HepG2 (cell line): ENCODE data around the gene ATP6V0E2. TPM values are rescaled to one million over a fixed set of nuclear protein-coding genes. Genes with fewer than 3 reads are reported as not detected.
A peak's percentile ranks its signal among the peaks of the same experiment; 100 is the strongest.

ENCODE experiments used
- ARID4A ChIP-seq: sonication (generic); formaldehyde crosslinking; IDR thresholded peaks from 2 replicates; pipeline ENCODE4 v1.5.0; 2020; ENCODE audit warnings: mild to moderate bottlenecking, missing genetic modification reagents, borderline replicate concordance
- BATF2 ChIP-seq: sonication (generic); formaldehyde crosslinking; IDR thresholded peaks from 2 replicates; pipeline ENCODE4 v1.8.0; 2022; ENCODE audit warnings: mild to moderate bottlenecking, missing genetic modification reagents, moderate library complexity
- HMG20B ChIP-seq: conservative IDR thresholded peaks from 2 replicates; pipeline ENCODE4 v1.6.1; 2016; ENCODE audit warnings: missing genetic modification reagents, missing compliant biosample characterization
- KIAA2018 ChIP-seq: sonication (generic); formaldehyde crosslinking; IDR thresholded peaks from 2 replicates; pipeline ENCODE4 v1.5.0; 2020; ENCODE audit warnings: mild to moderate bottlenecking, missing genetic modification reagents, borderline replicate concordance
- MXD3 ChIP-seq: IDR thresholded peaks from 2 replicates; pipeline ENCODE4 v1.6.1; 2016; ENCODE audit warnings: mild to moderate bottlenecking, missing biosample characterization, missing genetic modification reagents
- NFE2 ChIP-seq: sonication (generic); formaldehyde crosslinking; IDR thresholded peaks from 2 replicates; pipeline ENCODE4 v1.4.0; 2020; ENCODE audit warnings: missing genetic modification reagents
- SATB2 ChIP-seq: sonication (generic); formaldehyde crosslinking; IDR thresholded peaks from 2 replicates; pipeline ENCODE4 v1.5.0; 2020; ENCODE audit warnings: missing genetic modification reagents
- THYN1 ChIP-seq: sonication (generic); formaldehyde crosslinking; IDR thresholded peaks from 2 replicates; pipeline ENCODE4 v1.8.1; 2023; ENCODE audit warnings: low read depth, mild to moderate bottlenecking, moderate library complexity, missing genetic modification reagents, borderline replicate concordance
- ZBTB39 ChIP-seq: sonication (generic); formaldehyde crosslinking; IDR thresholded peaks from 2 replicates; pipeline ENCODE4 v1.5.0; 2020; ENCODE audit warnings: missing genetic modification reagents
- ZNF580 ChIP-seq: IDR thresholded peaks from 2 replicates; pipeline ENCODE4 v1.6.1; 2016; ENCODE audit warnings: low read depth, borderline replicate concordance
- ZSCAN30 ChIP-seq: sonication (generic); formaldehyde crosslinking; IDR thresholded peaks from 2 replicates; pipeline ENCODE4 v1.5.0; 2020; ENCODE audit warnings: mild to moderate bottlenecking, missing genetic modification reagents
- polyA plus RNA-seq, 8 experiments: library from polyadenylated mRNA; depleted of rRNA in 3 of 8; stranded (reverse) in 7 of 8; unstranded in 1 of 8; fragments of >200 nt; fragmentation: Illumina TruSeq in 4 of 8; extraction: Trizol in 4 of 8; gene quantifications; 2 replicates each; pipeline versions ENCODE4 v1.2.1 to v1.2.3, GENCODE V29; 2011 to 2016; ENCODE audit warnings: low read depth in 4 of 8, missing spikeins in 1 of 8, mixed read lengths in 1 of 8; ENCODE audit not compliant: insufficient read depth in 1 of 8
- total RNA-seq, 5 experiments: library from RNA; depleted of rRNA; stranded (reverse); fragments of >200 nt; fragmentation: Illumina TruSeq; extraction: Trizol; gene quantifications; 2 replicates each; pipeline ENCODE4 v1.2.3, GENCODE V29; 2016; ENCODE audit warnings: low read depth in 1 of 5

ATP6V0E2 gene
- total and polyA plus RNA-seq, 2 of the 13 experiments (the other 11 are each of a cell fraction or from before 2014, with no cell fraction given): 36.8 to 203 TPM

- TF ChIP-seq ARID4A (peak; percentile 90; the same call in 1 of the 2 replicates), ZBTB39 (CRISPR knock-in tag) (no peak), ZSCAN30 (CRISPR knock-in tag) (no peak), BATF2 (CRISPR knock-in tag) (no peak), HMG20B (CRISPR knock-in tag) (no peak), THYN1 (CRISPR knock-in tag) (no peak), MXD3 (CRISPR knock-in tag) (peak; percentile 91; the same call in 1 of the 2 replicates), KIAA2018 (CRISPR knock-in tag) (no peak), ZNF580 (CRISPR knock-in tag) (0 out of 2 replicates have a peak, but pooled peaks have one; percentile 43), NFE2 (no peak), SATB2 (CRISPR knock-in tag) (no peak)
Observed at GRCh38 chr7:149838224-149838991, 35.4 kb upstream of the ATP6V0E2 start, which contains the start of gene ZNF862 (continued).
